Glutamatergic neuron (in vitro differentiated cells): ENCODE data around the gene AUTS2. TPM values are rescaled to one million over a fixed set of nuclear protein-coding genes. Genes with fewer than 3 reads are reported as not detected.

ENCODE experiments used
- DNase-seq: peaks from one replicate; pipeline ENCODE4 v3.0.0; 2022
- H3K27ac Mint-ChIP-seq: one replicate; pipeline ENCODE4 v1.8.0; 2020; ENCODE audit warnings: mild to moderate bottlenecking, mixed read lengths, inconsistent platforms; ENCODE audit not compliant: unreplicated experiment
- H3K27me3 Mint-ChIP-seq: one replicate; pipeline ENCODE4 v1.8.0; 2020; ENCODE audit warnings: mild to moderate bottlenecking, moderate library complexity, mixed read lengths, inconsistent platforms; ENCODE audit not compliant: unreplicated experiment
- H3K36me3 Mint-ChIP-seq: one replicate; pipeline ENCODE4 v1.8.0; 2020; ENCODE audit warnings: mild to moderate bottlenecking, mixed read lengths, inconsistent platforms; ENCODE audit not compliant: unreplicated experiment
- H3K4me1 Mint-ChIP-seq: one replicate; pipeline ENCODE4 v1.8.0; 2020; ENCODE audit warnings: mild to moderate bottlenecking, low read depth, mixed read lengths, inconsistent platforms; ENCODE audit not compliant: unreplicated experiment
- H3K4me3 Mint-ChIP-seq: one replicate; pipeline ENCODE4 v1.8.0; 2020; ENCODE audit warnings: mild to moderate bottlenecking, mixed read lengths, inconsistent platforms; ENCODE audit not compliant: unreplicated experiment
- H3K9me3 Mint-ChIP-seq: one replicate; pipeline ENCODE4 v1.8.0; 2020; ENCODE audit warnings: mild to moderate bottlenecking, moderate library complexity, mixed read lengths, inconsistent platforms; ENCODE audit not compliant: unreplicated experiment
- CTCF ChIP-seq: fragments of 200-600 bp; sonication (generic); IDR thresholded peaks from one replicate; pipeline ENCODE4 v1.5.0; 2021; ENCODE audit not compliant: partially characterized antibody, unreplicated experiment
- total RNA-seq: library from RNA; stranded (reverse); fragmentation: NEBNext Ultra II Directional; extraction: Animal tissue kit (Norgen Biotek cat#: 25700); gene quantifications from one replicate; pipeline ENCODE4 v1.2.1, GENCODE V29; 2021; ENCODE audit not compliant: unreplicated experiment

The AUTS2 gene
- total RNA-seq, 1 donor from 2014 or later, result 300 TPM

- peaks cover 6% of the 10 kb centered on the region for H3K27me3 Mint-ChIP-seq
- no peaks in the 10 kb centered on the region for H3K36me3 Mint-ChIP-seq
- H3K27ac Mint-ChIP-seq, result peak overlapping the region; percentile 15
- peak overlapping the region; percentile 25 for H3K4me3 Mint-ChIP-seq
- no peak for DNase-seq
- peaks cover 9% of the 10 kb centered on the region for H3K9me3 Mint-ChIP-seq
- peaks cover 70% of the 10 kb centered on the region for H3K4me1 Mint-ChIP-seq
- no peak for TF ChIP-seq CTCF
Measured at GRCh38 chr7:69620063-69620462, 21.8 kb downstream of the AUTS2 start.

- Mint-ChIP-seq H3K36me3 (no peaks in the 10 kb centered on the region), H3K27me3 (peaks cover 9% of the 10 kb centered on the region), H3K9me3 (peaks cover 11% of the 10 kb centered on the region), H3K4me1 (peaks cover 74% of the 10 kb centered on the region), H3K4me3 (peak overlapping the region; percentile 32), H3K27ac (no peak overlapping the region)
- DNase-seq, result no peak
- TF ChIP-seq CTCF, result no peak
Measured at GRCh38 chr7:69620650-69621049, 22.4 kb downstream of the AUTS2 start.

GRCh38 chr7:69622014-69622835, 23.9 kb downstream of the AUTS2 start:
- DNase-seq, result no peak
- H3K36me3 Mint-ChIP-seq, result no peaks in the 10 kb centered on the region
- peaks cover 10% of the 10 kb centered on the region for H3K9me3 Mint-ChIP-seq
- no peak overlapping the region for H3K27ac Mint-ChIP-seq
- H3K4me3 Mint-ChIP-seq, result no peak overlapping the region
- H3K27me3 Mint-ChIP-seq, result peaks cover 10% of the 10 kb centered on the region
- TF ChIP-seq CTCF, result no peak
- peaks cover 68% of the 10 kb centered on the region for H3K4me1 Mint-ChIP-seq

GRCh38 chr7:69622960-69623359, 24.7 kb downstream of the AUTS2 start:
- Mint-ChIP-seq H3K36me3 (no peaks in the 10 kb centered on the region), H3K4me1 (peaks cover 71% of the 10 kb centered on the region)
- TF ChIP-seq CTCF, result no peak

More at GRCh38 chr7:69622960-69623359, 24.7 kb downstream of the AUTS2 start:
- Mint-ChIP-seq H3K27ac (no peak overlapping the region), H3K9me3 (peaks cover 10% of the 10 kb centered on the region), H3K27me3 (peaks cover 10% of the 10 kb centered on the region), H3K4me3 (no peak overlapping the region)
- DNase-seq, result no peak
